CD14-positive monocyte (primary cell): ENCODE results near the gene TMTC1. TPM values are rescaled to one million over a fixed set of nuclear protein-coding genes. Genes with fewer than 3 reads are reported as not detected.
"Not testable (repeated sequence)": the region's sequence is repeated elsewhere in the genome, so short reads cannot be mapped to it uniquely, and the experiment has no call there.

ENCODE experiments used
- DNase-seq, 3 donors: peaks; one replicate each; pipeline ENCODE4 v3.0.0-alpha.2; 2011 to 2022
- H2AFZ ChIP-seq: 2 replicates; pipeline ENCODE4 v1.6.0; 2012; ENCODE audit warnings: mild to moderate bottlenecking, low read depth, low read length, inconsistent platforms; ENCODE audit not compliant: insufficient read depth, poor library complexity, severe bottlenecking
- H3K27ac ChIP-seq, 2 donors: 1 replicate in 1 of 2; 2 replicates in 1 of 2; pipeline ENCODE4 v1.5.1; 2012 to 2013; ENCODE audit warnings: low read length in 2 of 2, control low read depth in 1 of 2, inconsistent platforms in 1 of 2, low read depth in 1 of 2, mild to moderate bottlenecking in 1 of 2
- H3K27me3 ChIP-seq, 2 donors: one replicate each; pipeline versions ENCODE4 v1.6.0 to v1.6.1; 2011 to 2013; ENCODE audit warnings: low read length in 2 of 2; ENCODE audit not compliant: control insufficient read depth in 2 of 2, insufficient read depth in 2 of 2
- H3K36me3 ChIP-seq, 2 donors: replicated peaks in 1 of 2; 1 replicate in 1 of 2; 2 replicates in 1 of 2; pipeline versions ENCODE4 v1.5.1 to v1.6.1; 2012 to 2013; ENCODE audit warnings: low read length in 2 of 2, control low read depth in 1 of 2, inconsistent platforms in 1 of 2, mild to moderate bottlenecking in 1 of 2; ENCODE audit not compliant: insufficient read depth in 2 of 2, control insufficient read depth in 1 of 2
- H3K4me1 ChIP-seq, 2 donors: 1 replicate in 1 of 2; 2 replicates in 1 of 2; pipeline versions ENCODE4 v1.5.1 to v1.6.1; 2012 to 2013; ENCODE audit warnings: low read length in 2 of 2, control low read depth in 1 of 2, inconsistent platforms in 1 of 2, mild to moderate bottlenecking in 1 of 2, moderate library complexity in 1 of 2; ENCODE audit not compliant: insufficient read depth in 2 of 2, control insufficient read depth in 1 of 2
- H3K4me2 ChIP-seq: replicated peaks from 2 replicates; pipeline ENCODE3; 2012; ENCODE audit warnings: low read length, moderate library complexity, mild to moderate bottlenecking; ENCODE audit not compliant: poor library complexity, severe bottlenecking; ENCODE audit errors: extremely low read depth
- H3K4me3 ChIP-seq, 3 experiments: fragments of 200-600 bp in 1 of 3; sonication (generic) in 1 of 3; replicated peaks in 1 of 3; 1 replicate in 2 of 3; 2 replicates in 1 of 3; pipeline ENCODE4 v1.5.1; 2011 to 2013; ENCODE audit warnings: low read length in 3 of 3, mild to moderate bottlenecking in 3 of 3, control low read depth in 2 of 3, low read depth in 2 of 3, inconsistent platforms in 1 of 3, moderate library complexity in 1 of 3
- H3K79me2 ChIP-seq: 2 replicates; pipeline ENCODE4 v1.6.0; 2012; ENCODE audit warnings: mild to moderate bottlenecking, control low read depth, inconsistent platforms, low read length, moderate library complexity; ENCODE audit not compliant: insufficient read depth
- H3K9ac ChIP-seq: 2 replicates; pipeline ENCODE4 v1.6.0; 2017; ENCODE audit warnings: low read length, mild to moderate bottlenecking; ENCODE audit not compliant: insufficient read depth, poor library complexity, severe bottlenecking
- H3K9me3 ChIP-seq, 2 donors: replicated peaks in 1 of 2; 1 replicate in 1 of 2; 2 replicates in 1 of 2; pipeline versions ENCODE4 v1.5.1 to v1.6.1; 2012 to 2013; ENCODE audit warnings: low read length in 2 of 2, control low read depth in 1 of 2; ENCODE audit not compliant: control insufficient read depth in 1 of 2, insufficient read depth in 1 of 2
- H4K20me1 ChIP-seq: 2 replicates; pipeline ENCODE4 v1.6.0; 2012; ENCODE audit warnings: mild to moderate bottlenecking, low read length, control low read depth, moderate library complexity; ENCODE audit not compliant: insufficient read depth
- H3K27ac Mint-ChIP-seq, 7 donors: one replicate each; pipeline ENCODE4 v1.8.0; 2020; ENCODE audit warnings: mild to moderate bottlenecking in 7 of 7, mixed read lengths in 7 of 7, moderate library complexity in 6 of 7, inconsistent platforms in 2 of 7
- H3K27me3 Mint-ChIP-seq, 3 donors: one replicate each; pipeline ENCODE4 v1.8.0; 2021 to 2022; ENCODE audit warnings: low read depth in 3 of 3, mild to moderate bottlenecking in 3 of 3, mixed read lengths in 3 of 3, moderate library complexity in 3 of 3, inconsistent platforms in 1 of 3
- H3K36me3 Mint-ChIP-seq, 2 donors: one replicate each; pipeline ENCODE4 v1.8.0; 2020; ENCODE audit warnings: mixed read lengths in 2 of 2, inconsistent platforms in 1 of 2, mild to moderate bottlenecking in 1 of 2
- H3K4me1 Mint-ChIP-seq: one replicate; pipeline ENCODE4 v1.8.0; 2020; ENCODE audit warnings: mild to moderate bottlenecking, mixed read lengths
- H3K4me3 Mint-ChIP-seq, 2 donors: one replicate each; pipeline ENCODE4 v1.8.0; 2020; ENCODE audit warnings: mild to moderate bottlenecking in 2 of 2, mixed read lengths in 2 of 2, moderate library complexity in 1 of 2
- H3K9me3 Mint-ChIP-seq, 7 donors: one replicate each; pipeline ENCODE4 v1.8.0; 2020 to 2022; ENCODE audit warnings: mixed read lengths in 7 of 7, mild to moderate bottlenecking in 6 of 7, moderate library complexity in 6 of 7, inconsistent platforms in 2 of 7
- CTCF ChIP-seq: fragments of 200-600 bp; IDR thresholded peaks from one replicate; pipeline ENCODE4 v1.8.0; 2022; ENCODE audit warnings: antibody characterized with exemption, mild to moderate bottlenecking
- WGBS: methylation state at CpG from one replicate; pipeline ENCODE4 v1.1.5; 2013; ENCODE audit warnings: missing lambda C conversion rate; ENCODE audit not compliant: insufficient coverage; 5-methylcytosine and 5-hydroxymethylcytosine counted together
- intact Hi-C, 2 donors: fragments of 100-400 bp; cut with micrococcal nuclease; formaldehyde crosslinking; loops; one replicate each; pipeline versions ENCODE4 v1.15.0 to v1.15.1; 2023
- polyA plus RNA-seq, 3 donors: library from polyadenylated mRNA; depleted of rRNA in 1 of 3; unstranded in 2 of 3; stranded (reverse) in 1 of 3; fragments of 300-500 nt in 2 of 3; fragments of >200 nt in 1 of 3; fragmentation: Illumina TruSeq in 2 of 3; gene quantifications; 1 replicate in 2 of 3; 2 replicates in 1 of 3; pipeline ENCODE4 v1.2.3, GENCODE V29; 2012 to 2021

Gene TMTC1
- polyA plus RNA-seq, 3 donors: 0.57 to 5.6 (median 2.1) TPM

- H3K4me3 Mint-ChIP-seq: no peak overlapping the region
- DNase-seq: no peak
- H3K9me3 ChIP-seq: peaks cover 0 to 12% of the 10 kb centered on the region in 2 donors
- no peak overlapping the region for H2AFZ ChIP-seq
- no peak overlapping the region for H3K27ac ChIP-seq
- peaks cover 0 to 6% of the 10 kb centered on the region in 2 donors for H3K36me3 Mint-ChIP-seq
- 89% methylated on average over 8 of the region's 8 CpGs for whole genome bisulfite sequencing
- TF ChIP-seq CTCF: no peak
- no peaks in the 10 kb centered on the region for H3K36me3 ChIP-seq
- no peaks in the 10 kb centered on the region for H3K27me3 ChIP-seq
- no peak overlapping the region for H3K9ac ChIP-seq
- H3K27me3 Mint-ChIP-seq: peaks cover 0 to 6% (median 3%) of the 10 kb centered on the region in 3 donors
- no peaks in the 10 kb centered on the region for H3K4me1 Mint-ChIP-seq
- H3K27ac Mint-ChIP-seq: no peak overlapping the region
- H3K9me3 Mint-ChIP-seq: peaks cover 2 to 18% (median 11%) of the 10 kb centered on the region in 7 donors
- no peaks in the 10 kb centered on the region for H3K4me1 ChIP-seq
- no peak overlapping the region for H3K4me3 ChIP-seq
- H4K20me1 ChIP-seq: no peaks in the 10 kb centered on the region
- H3K4me2 ChIP-seq: no peak overlapping the region
- H3K79me2 ChIP-seq: no peaks in the 10 kb centered on the region
- intact Hi-C loops: no loop called here
Observed at GRCh38 chr12:29638528-29638927, 145.2 kb downstream of the TMTC1 start.

- Mint-ChIP-seq H3K9me3 (peaks cover 0 to 16% (median 6%) of the 10 kb centered on the region in 7 donors), H3K4me1 (no peaks in the 10 kb centered on the region), H3K27me3 (peaks cover 0 to 3% (median 0%) of the 10 kb centered on the region in 3 donors), H3K4me3 (no peak overlapping the region), H3K36me3 (peaks cover 0 to 18% of the 10 kb centered on the region in 2 donors), H3K27ac (no peak overlapping the region)
- WGBS: 75% methylated on average over 2 of the region's 3 CpGs
- no peak for DNase-seq
- Histone ChIP-seq H3K9me3 (peaks cover 0 to 15% of the 10 kb centered on the region in 2 donors), H3K4me3 (no peak overlapping the region), H3K79me2 (no peaks in the 10 kb centered on the region), H3K27me3 (no peaks in the 10 kb centered on the region), H2AFZ (no peak overlapping the region), H3K4me1 (no peaks in the 10 kb centered on the region), H3K27ac (no peak overlapping the region), H3K36me3 (no peaks in the 10 kb centered on the region), H4K20me1 (no peaks in the 10 kb centered on the region), H3K4me2 (no peak overlapping the region), H3K9ac (no peak overlapping the region)
- intact Hi-C loops: no loop called here
- TF ChIP-seq CTCF: no peak
Observed at GRCh38 chr12:29634057-29634456, 149.7 kb downstream of the TMTC1 start.

- H3K9ac ChIP-seq, H3K36me3 ChIP-seq, H3K4me3 Mint-ChIP-seq, H3K4me1 Mint-ChIP-seq, H3K9me3 ChIP-seq, H3K27ac Mint-ChIP-seq, intact Hi-C loops, H3K27me3 ChIP-seq, H3K4me1 ChIP-seq, H3K79me2 ChIP-seq, H3K27me3 Mint-ChIP-seq, DNase-seq, H4K20me1 ChIP-seq, H3K4me3 ChIP-seq, H3K4me2 ChIP-seq, H3K27ac ChIP-seq, H2AFZ ChIP-seq: not testable (repeated sequence)
- H3K36me3 Mint-ChIP-seq: peaks cover 0 to 18% of the 10 kb centered on the region in 2 donors
- peaks cover 0 to 11% (median 7%) of the 10 kb centered on the region in 7 donors for H3K9me3 Mint-ChIP-seq
- no CpG with 5 or more reads among the region's 1 CpG for WGBS
Observed at GRCh38 chr12:29630164-29630563, 153.6 kb downstream of the TMTC1 start.
